ENCODE measurements around the gene IL1RL2.

The IL1RL2 gene

DNA sequence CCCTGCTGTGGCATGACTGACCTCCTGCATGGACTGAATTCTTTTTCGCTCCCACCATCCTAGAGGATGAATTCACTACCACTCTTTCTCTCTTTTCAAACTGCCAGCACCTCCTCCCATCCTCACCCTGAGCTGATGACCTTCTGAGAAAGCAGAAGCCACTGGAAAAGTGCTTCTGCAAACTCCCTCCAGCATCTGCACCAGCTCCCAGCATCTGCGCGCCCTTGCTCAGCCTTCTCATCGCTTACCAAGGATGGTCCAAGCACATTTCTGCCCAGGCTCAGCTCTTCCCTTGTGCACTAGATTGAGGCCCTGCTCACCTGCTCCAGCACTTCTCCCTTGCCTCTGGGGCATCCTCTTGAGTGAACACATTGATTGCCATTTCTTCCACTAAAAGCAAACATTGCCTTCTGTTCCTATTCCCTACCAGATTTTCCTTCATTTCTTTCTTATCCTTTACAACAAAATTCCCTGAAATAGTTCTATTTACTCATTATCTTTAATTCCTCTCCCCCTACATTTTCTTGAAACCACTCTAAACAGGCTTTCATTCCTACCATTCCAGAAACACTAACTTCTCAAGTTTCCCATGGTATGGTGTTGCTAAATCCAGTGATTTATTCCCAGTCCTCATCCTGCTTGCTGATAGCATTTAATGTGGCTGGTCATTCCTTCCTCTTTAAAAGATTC lies 81.8 kb downstream of the IL1RL2 start:
- H2AFZ ChIP-seq (ENCODE audit: low read length): no peak overlapping the region
- H3K4me1 ChIP-seq (ENCODE audit: insufficient read depth, low read length, severe bottlenecking): no peaks in the 10 kb centered on the region
- no peak overlapping the region for H3K4me3 ChIP-seq (ENCODE audit: low read depth, low read length, poor library complexity, severe bottlenecking)
- H3K79me2 ChIP-seq (ENCODE audit: insufficient read depth, low read length): no peaks in the 10 kb centered on the region
- no peak for TF ChIP-seq EZH2 (IDR thresholded peaks at IDR 0.05; ENCODE audit: borderline replicate concordance, low read length)
- TF ChIP-seq, protein P1, sequence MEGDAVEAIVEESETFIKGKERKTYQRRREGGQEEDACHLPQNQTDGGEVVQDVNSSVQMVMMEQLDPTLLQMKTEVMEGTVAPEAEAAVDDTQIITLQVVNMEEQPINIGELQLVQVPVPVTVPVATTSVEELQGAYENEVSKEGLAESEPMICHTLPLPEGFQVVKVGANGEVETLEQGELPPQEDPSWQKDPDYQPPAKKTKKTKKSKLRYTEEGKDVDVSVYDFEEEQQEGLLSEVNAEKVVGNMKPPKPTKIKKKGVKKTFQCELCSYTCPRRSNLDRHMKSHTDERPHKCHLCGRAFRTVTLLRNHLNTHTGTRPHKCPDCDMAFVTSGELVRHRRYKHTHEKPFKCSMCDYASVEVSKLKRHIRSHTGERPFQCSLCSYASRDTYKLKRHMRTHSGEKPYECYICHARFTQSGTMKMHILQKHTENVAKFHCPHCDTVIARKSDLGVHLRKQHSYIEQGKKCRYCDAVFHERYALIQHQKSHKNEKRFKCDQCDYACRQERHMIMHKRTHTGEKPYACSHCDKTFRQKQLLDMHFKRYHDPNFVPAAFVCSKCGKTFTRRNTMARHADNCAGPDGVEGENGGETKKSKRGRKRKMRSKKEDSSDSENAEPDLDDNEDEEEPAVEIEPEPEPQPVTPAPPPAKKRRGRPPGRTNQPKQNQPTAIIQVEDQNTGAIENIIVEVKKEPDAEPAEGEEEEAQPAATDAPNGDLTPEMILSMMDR (IDR thresholded peaks at IDR 0.05; ENCODE audit: low read length): no peak
- H3F3A ChIP-seq (ENCODE audit: insufficient read depth, low read length): no peaks in the 10 kb centered on the region
- no peaks in the 10 kb centered on the region for H3K36me3 ChIP-seq (ENCODE audit: insufficient read depth, low read length)
- H4K20me1 ChIP-seq (ENCODE audit: insufficient read depth, low read length): no peaks in the 10 kb centered on the region
- H3K9me3 ChIP-seq (ENCODE audit: low read length): no peaks in the 10 kb centered on the region
- no peak overlapping the region for H3K27ac ChIP-seq (ENCODE audit: low read depth, low read length, poor library complexity, severe bottlenecking)
- no peaks in the 10 kb centered on the region for H3K9me2 ChIP-seq (ENCODE audit: low read depth, low read length)
- H3K9ac ChIP-seq (ENCODE audit: low read length): no peak overlapping the region
- no peak overlapping the region for H3K4me2 ChIP-seq (ENCODE audit: low read length)
- no peaks in the 10 kb centered on the region for H3K27me3 ChIP-seq (ENCODE audit: insufficient read depth, low read length)

DNA sequence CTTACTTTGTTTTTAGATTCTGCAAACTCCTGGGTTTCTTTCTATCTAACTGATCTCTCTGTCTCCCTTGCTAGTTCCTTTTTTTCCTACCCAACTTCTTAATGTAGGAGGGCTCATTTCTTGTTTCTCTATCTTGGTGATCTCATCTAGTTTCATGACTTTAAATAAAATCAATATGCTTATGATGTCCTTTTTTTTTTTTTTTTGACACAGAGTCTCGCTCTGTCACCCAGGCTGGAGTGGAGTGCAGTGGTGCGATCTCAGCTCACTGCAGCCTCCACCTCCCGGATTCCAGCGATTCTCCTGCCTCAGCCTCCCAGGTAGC lies 82.3 kb downstream of the IL1RL2 start:
- H3K36me3 ChIP-seq (ENCODE audit: insufficient read depth, low read length): no peaks in the 10 kb centered on the region

DNA sequence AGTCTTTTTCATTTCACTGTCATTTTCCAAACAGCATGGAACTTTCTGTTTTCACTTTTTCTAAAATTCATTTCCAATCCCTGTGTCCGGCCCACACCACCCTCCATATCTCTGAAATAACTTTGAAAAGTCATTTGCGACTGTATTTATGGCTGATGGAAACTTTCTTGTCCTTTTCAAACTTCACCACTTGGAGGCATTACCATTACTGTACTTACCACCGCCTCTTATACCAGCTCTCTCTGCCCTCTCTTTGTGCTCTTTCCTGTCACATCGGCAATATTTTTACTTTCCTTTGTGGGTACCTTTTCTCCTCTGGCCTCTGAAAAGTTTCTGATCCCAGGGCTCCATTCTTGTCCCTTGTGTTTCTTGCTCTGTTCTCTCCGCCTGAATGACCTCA lies 85.0 kb downstream of the IL1RL2 start:
- TF ChIP-seq EZH2 (IDR thresholded peaks at IDR 0.05; ENCODE audit: borderline replicate concordance, low read length): no peak
- TF ChIP-seq, protein P1 (IDR thresholded peaks at IDR 0.05; ENCODE audit: low read length): no peak
- Histone ChIP-seq H4K20me1 (ENCODE audit: insufficient read depth, low read length) (no peaks in the 10 kb centered on the region), H3K4me3 (ENCODE audit: low read depth, low read length, poor library complexity, severe bottlenecking) (no peak overlapping the region), H3K27me3 (ENCODE audit: insufficient read depth, low read length) (no peaks in the 10 kb centered on the region; the same call in 1 of the 2 replicates), H3F3A (ENCODE audit: insufficient read depth, low read length) (no peaks in the 10 kb centered on the region), H2AFZ (ENCODE audit: low read length) (no peak overlapping the region), H3K36me3 (ENCODE audit: insufficient read depth, low read length) (no peaks in the 10 kb centered on the region), H3K9me3 (ENCODE audit: low read length) (peaks cover 4% of the 10 kb centered on the region; the same call in 1 of the 2 replicates), H3K9me2 (ENCODE audit: low read depth, low read length) (no peaks in the 10 kb centered on the region), H3K4me1 (ENCODE audit: insufficient read depth, low read length, severe bottlenecking) (no peaks in the 10 kb centered on the region), H3K4me2 (ENCODE audit: low read length) (no peak overlapping the region), H3K9ac (ENCODE audit: low read length) (no peak overlapping the region), H3K27ac (ENCODE audit: low read depth, low read length, poor library complexity, severe bottlenecking) (no peak overlapping the region), H3K79me2 (ENCODE audit: insufficient read depth, low read length) (no peaks in the 10 kb centered on the region)

More for the DNA sequence above, 82.3 kb downstream of the IL1RL2 start:
- H3K4me1 ChIP-seq (ENCODE audit: insufficient read depth, low read length, severe bottlenecking): no peaks in the 10 kb centered on the region
- H3F3A ChIP-seq (ENCODE audit: insufficient read depth, low read length): no peaks in the 10 kb centered on the region
- no peak overlapping the region for H2AFZ ChIP-seq (ENCODE audit: low read length)
- no peaks in the 10 kb centered on the region for H3K79me2 ChIP-seq (ENCODE audit: insufficient read depth, low read length)
- H3K27me3 ChIP-seq (ENCODE audit: insufficient read depth, low read length): no peaks in the 10 kb centered on the region
- H3K4me2 ChIP-seq (ENCODE audit: low read length): no peak overlapping the region
- no peaks in the 10 kb centered on the region for H4K20me1 ChIP-seq (ENCODE audit: insufficient read depth, low read length)
- no peak for TF ChIP-seq EZH2 (IDR thresholded peaks at IDR 0.05; ENCODE audit: borderline replicate concordance, low read length)
- TF ChIP-seq, protein P1 (IDR thresholded peaks at IDR 0.05; ENCODE audit: low read length): no peak
- no peaks in the 10 kb centered on the region for H3K9me3 ChIP-seq (ENCODE audit: low read length)
- no peak overlapping the region for H3K27ac ChIP-seq (ENCODE audit: low read depth, low read length, poor library complexity, severe bottlenecking)
- H3K9me2 ChIP-seq (ENCODE audit: low read depth, low read length): no peaks in the 10 kb centered on the region
- H3K4me3 ChIP-seq (ENCODE audit: low read depth, low read length, poor library complexity, severe bottlenecking): no peak overlapping the region
- no peak overlapping the region for H3K9ac ChIP-seq (ENCODE audit: low read length)

All from OCI-LY1 (cell line).